Testis (tissue), 3 donors: ENCODE data around the gene MTRFR. TPM values are rescaled to one million over a fixed set of nuclear protein-coding genes. Genes with fewer than 3 reads are reported as not detected.

Source experiments
- DNase-seq: peaks from one replicate; pipeline ENCODE4 v3.0.0-alpha.2; 2019
- H3K27ac ChIP-seq, 2 donors: fragments of 200-600 bp; sonication (generic); one replicate each; pipeline ENCODE4 v1.5.1; 2019
- H3K27me3 ChIP-seq: fragments of 200-600 bp; sonication (generic); one replicate; pipeline ENCODE4 v1.5.1; 2019
- H3K36me3 ChIP-seq: fragments of 200-600 bp; sonication (generic); one replicate; pipeline ENCODE4 v1.5.1; 2017; ENCODE audit warnings: low read depth; ENCODE audit errors: missing control alignments
- H3K4me1 ChIP-seq: fragments of 200-600 bp; sonication (generic); one replicate; pipeline ENCODE4 v1.5.1; 2019
- H3K4me3 ChIP-seq, 2 donors: fragments of 200-600 bp; sonication (generic); one replicate each; pipeline ENCODE4 v1.5.1; 2017 to 2019
- H3K9me3 ChIP-seq: fragments of 200-600 bp; sonication (generic); one replicate; pipeline ENCODE4 v1.5.1; 2017
- CTCF ChIP-seq, 3 experiments: fragments of 450-650 bp in 2 of 3; fragments of 200-600 bp in 1 of 3; sonication (generic) in 1 of 3; IDR thresholded peaks; one replicate each; pipeline ENCODE4 v1.5.1; 2016 to 2019; ENCODE audit warnings: antibody characterized with exemption in 3 of 3, mild to moderate bottlenecking in 2 of 3, moderate library complexity in 1 of 3
- POLR2A ChIP-seq: fragments of 450-650 bp; IDR thresholded peaks from one replicate; pipeline ENCODE4 v1.6.1; 2017; ENCODE audit warnings: antibody characterized with exemption, mild to moderate bottlenecking, moderate library complexity
- WGBS, 2 donors: methylation state at CpG; one replicate each; pipeline ENCODE4 v1.1.5; 2018; 5-methylcytosine and 5-hydroxymethylcytosine counted together
- intact Hi-C: fragments of 100-400 bp; cut with DNase I; formaldehyde crosslinking; loops from one replicate; pipeline ENCODE4 v1.15.1; 2023; ENCODE audit warnings: low total_unique reads
- polyA plus RNA-seq: library from polyadenylated mRNA; stranded (reverse); fragments of 350-450 nt; fragmentation: Illumina TruSeq; extraction: RNeasy Lipid Tissue Mini Kit (QIAGEN cat#74804); gene quantifications from one replicate; pipeline ENCODE4 v1.2.3, GENCODE V29; 2014; ENCODE audit warnings: low read depth, low replicate concordance; ENCODE audit not compliant: insufficient read depth
- total RNA-seq, 2 donors: library from RNA; depleted of rRNA; stranded (reverse); fragments of >200 nt; gene quantifications; one replicate each; pipeline ENCODE4 v1.2.3, GENCODE V29; 2016

MTRFR gene
- total and polyA plus RNA-seq, 3 donors from 2014 or later = 21.1 to 23.6 (median 21.3) TPM

- no peaks in the 10 kb centered on the region for H3K36me3 ChIP-seq
- H3K27ac ChIP-seq = no peak overlapping the region
- DNase-seq = no peak
- H3K9me3 ChIP-seq = no peaks in the 10 kb centered on the region
- no peak for TF ChIP-seq POLR2A
- no peak for TF ChIP-seq CTCF (IDR thresholded peaks at IDR 0.05)
- 49 to 57% methylated on average over 5 of the region's 5 CpGs for WGBS, 2 donors
- intact Hi-C loops = no loop called here
- no peaks in the 10 kb centered on the region for H3K27me3 ChIP-seq
- peaks cover 9% of the 10 kb centered on the region for H3K4me1 ChIP-seq
- H3K4me3 ChIP-seq = no peak overlapping the region
Observed at GRCh38 chr12:123254853-123255446, 21.7 kb downstream of the MTRFR start.

- H3K4me3 ChIP-seq = no peak overlapping the region
- H3K27ac ChIP-seq = no peak overlapping the region
- intact Hi-C loops = no loop called here
- 63 to 66% methylated on average over 4 of the region's 4 CpGs for WGBS, 2 donors
- TF ChIP-seq CTCF (IDR thresholded peaks at IDR 0.05) = no peak
- TF ChIP-seq POLR2A = no peak
- no peak for DNase-seq
- H3K36me3 ChIP-seq = no peaks in the 10 kb centered on the region
- no peaks in the 10 kb centered on the region for H3K27me3 ChIP-seq
- no peaks in the 10 kb centered on the region for H3K9me3 ChIP-seq
- no peaks in the 10 kb centered on the region for H3K4me1 ChIP-seq
Observed at GRCh38 chr12:123258593-123258992, 25.4 kb downstream of the MTRFR start.

- no peaks in the 10 kb centered on the region for H3K4me1 ChIP-seq
- H3K4me3 ChIP-seq = no peak overlapping the region
- no peaks in the 10 kb centered on the region for H3K9me3 ChIP-seq
- H3K27ac ChIP-seq = no peak overlapping the region
- H3K36me3 ChIP-seq = no peaks in the 10 kb centered on the region
- DNase-seq = no peak
- WGBS, 2 donors = 71 to 76% methylated on average over 9 of the region's 9 CpGs
- TF ChIP-seq CTCF (IDR thresholded peaks at IDR 0.05) (no peak), POLR2A (no peak)
- H3K27me3 ChIP-seq = no peaks in the 10 kb centered on the region
- intact Hi-C loops = no loop called here
Observed at GRCh38 chr12:123260081-123260480, 26.8 kb downstream of the MTRFR start.

- H3K9me3 ChIP-seq = no peaks in the 10 kb centered on the region
- no peaks in the 10 kb centered on the region for H3K27me3 ChIP-seq
- 73 to 83% methylated on average over 4 of the region's 4 CpGs for WGBS, 2 donors
- no peaks in the 10 kb centered on the region for H3K4me1 ChIP-seq
- TF ChIP-seq POLR2A (no peak), CTCF (IDR thresholded peaks at IDR 0.05) (no peak)
- no peak overlapping the region for H3K27ac ChIP-seq
- no peaks in the 10 kb centered on the region for H3K36me3 ChIP-seq
- intact Hi-C loops = no loop called here
- no peak overlapping the region for H3K4me3 ChIP-seq
- DNase-seq = no peak
Observed at GRCh38 chr12:123261196-123261595, 28.0 kb downstream of the MTRFR start.

- 90 to 92% methylated on average over 8 of the region's 8 CpGs for WGBS, 2 donors
- Histone ChIP-seq H3K4me3 (no peak overlapping the region), H3K4me1 (peaks cover 10% of the 10 kb centered on the region), H3K27me3 (no peaks in the 10 kb centered on the region), H3K36me3 (no peaks in the 10 kb centered on the region), H3K9me3 (no peaks in the 10 kb centered on the region), H3K27ac (no peak overlapping the region)
- no peak for TF ChIP-seq CTCF (IDR thresholded peaks at IDR 0.05)
- TF ChIP-seq POLR2A = no peak
- no peak for DNase-seq
- intact Hi-C loops = no loop called here
Observed at GRCh38 chr12:123263196-123263817, 30.1 kb downstream of the MTRFR start.
